Measurements from ENCODE around the gene PLP2.

GRCh38 chrX:49192722-49193328 lies 21.1 kb downstream of the PLP2 start:
- TF ChIP-seq POLR2A (IDR thresholded peaks at IDR 0.05) (no peak), CTCF (IDR thresholded peaks at IDR 0.05 in 8 of 11, conservative IDR thresholded peaks at IDR 0.05 in 3 of 11) (peak in 8 of 11 experiments; percentile 16 to 64 (median 56)), POLR2AphosphoS5 (IDR thresholded peaks at IDR 0.05) (no peak)

Measured in spleen (tissue), 7 donors.